ENCODE data around the gene FAM118B.

- TF ChIP-seq TCF4 (CRISPR knock-in tag; IDR thresholded peaks at IDR 0.05; ENCODE audit: borderline replicate concordance): no peak
- TF ChIP-seq ZNF565 (CRISPR knock-in tag; conservative IDR thresholded peaks at IDR 0.05; ENCODE audit: low read depth): no peak
- TF ChIP-seq ZC3H10 (CRISPR knock-in tag; IDR thresholded peaks at IDR 0.05): no peak
- TF ChIP-seq OSR1 (CRISPR knock-in tag; IDR thresholded peaks at IDR 0.05): no peak
These were observed 76.7 kb downstream of the FAM118B start for GRCh38 chr11:126288237-126288636.
